HCT116 (cell line): Measurements from ENCODE around the gene LRRFIP1.

Experiments
- CTCF ChIP-seq, 3 experiments: fragments of 200-600 bp in 1 of 3; sonication (generic) in 1 of 3; IDR thresholded peaks in 2 of 3; conservative IDR thresholded peaks in 1 of 3; 2 replicates each; pipeline ENCODE4 v1.5.1; 2012 to 2017; ENCODE audit warnings: low read depth in 2 of 3, low read length in 2 of 3, antibody characterized with exemption in 1 of 3, borderline replicate concordance in 1 of 3, control low read depth in 1 of 3, mild to moderate bottlenecking in 1 of 3, mixed read lengths in 1 of 3, mixed run types in 1 of 3, moderate library complexity in 1 of 3; ENCODE audit not compliant: insufficient read depth in 1 of 3
- ELF1 ChIP-seq: IDR thresholded peaks from 2 replicates; pipeline ENCODE4 v1.6.1; 2012; ENCODE audit warnings: low read depth, borderline replicate concordance
- EZH2 ChIP-seq: fragments of 200-600 bp; sonication (generic); IDR thresholded peaks from 2 replicates; pipeline ENCODE4 v1.6.1; 2017; ENCODE audit warnings: antibody characterized with exemption, mixed run types
- RAD21 ChIP-seq: IDR thresholded peaks from 2 replicates; pipeline ENCODE4 v1.6.1; 2012; ENCODE audit warnings: low read depth, mild to moderate bottlenecking
- YY1 ChIP-seq: IDR thresholded peaks from 2 replicates; pipeline ENCODE4 v1.6.1; 2011; ENCODE audit warnings: low read length, low read depth, moderate library complexity, mild to moderate bottlenecking; ENCODE audit not compliant: insufficient replicate concordance; ENCODE audit errors: extremely low read depth

DNA sequence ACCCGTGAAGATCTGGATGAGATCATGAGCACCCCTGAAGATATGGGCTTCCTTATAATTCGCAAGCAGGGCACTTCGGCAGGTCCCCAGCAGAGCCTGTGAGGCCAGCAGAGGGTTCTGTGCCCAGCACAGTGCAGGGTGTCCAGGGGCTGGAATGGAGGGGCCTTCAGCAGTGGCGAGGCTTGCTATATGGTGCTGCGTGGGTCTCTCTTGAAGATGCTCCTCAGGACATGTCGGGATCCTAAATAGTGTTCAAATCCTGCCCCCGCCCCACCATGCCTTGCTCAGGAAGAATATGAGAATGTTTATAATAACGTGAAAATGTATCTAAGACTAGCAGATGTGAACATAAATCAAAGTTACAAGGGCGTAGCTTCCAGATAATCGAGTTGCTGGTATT lies 110.9 kb downstream of the LRRFIP1 start:
- TF ChIP-seq CTCF (IDR thresholded peaks at IDR 0.05 in 2 of 3, conservative IDR thresholded peaks at IDR 0.05 in 1 of 3; ENCODE audit: borderline replicate concordance in 1 of 3, insufficient read depth in 1 of 3, low read depth in 2 of 3, low read length in 2 of 3) (no peak), EZH2 (no peak), ELF1 (no peak), RAD21 (no peak), YY1 (no peak)
